ENCODE data around the gene TPRG1L. TPM values are rescaled to one million over a fixed set of nuclear protein-coding genes. Genes with fewer than 3 reads are reported as not detected.

The TPRG1L gene
- total and polyA plus RNA-seq, 10 of the 15 experiments (the other 5 are each of a cell fraction or from before 2014, with no cell fraction given), result 1.5 to 16.5 (median 8.0) TPM

DNA sequence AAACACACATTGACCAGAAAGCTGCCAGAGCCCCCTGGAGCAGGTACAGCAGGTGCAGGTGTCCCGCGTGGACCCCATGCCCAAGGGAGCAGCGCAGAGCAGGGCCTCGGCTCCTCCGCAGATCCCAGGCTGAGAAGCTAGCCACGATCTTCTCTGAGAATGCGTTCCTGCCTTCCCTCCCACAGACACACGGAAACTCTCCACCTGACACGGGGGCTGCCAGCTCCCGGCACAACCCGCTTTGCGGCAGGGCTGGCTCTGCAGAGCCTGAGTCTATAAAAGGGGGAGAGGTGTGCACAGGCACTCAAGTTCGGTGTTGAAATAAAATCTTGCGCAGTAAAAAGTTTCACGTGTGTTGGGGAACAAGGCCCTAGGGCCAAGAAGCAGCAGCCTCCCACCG, 23.1 kb upstream of the TPRG1L start:
- no peaks in the 10 kb centered on the region for H3K9me3 ChIP-seq (replicated peaks; ENCODE audit: control insufficient read depth, insufficient read depth, low read length)
- WGBS (ENCODE audit: insufficient coverage, insufficient replicate concordance, low lambda C conversion rate, missing lambda C conversion rate), result 45% methylated on average over 16 of the region's 16 CpGs
- H3K4me2 ChIP-seq (ENCODE audit: control insufficient read depth, insufficient read depth), result no peak overlapping the region
- H3K9ac ChIP-seq (ENCODE audit: control insufficient read depth, insufficient read depth, low read length), result no peak overlapping the region
- H3K27me3 ChIP-seq (replicated peaks in 1 of 2; ENCODE audit: control insufficient read depth in 2 of 2, insufficient read depth in 2 of 2, low read length in 1 of 2), result no peaks in the 10 kb centered on the region; a peak in 1 of 4 replicates
- H4K20me1 ChIP-seq (ENCODE audit: control insufficient read depth, insufficient read depth), result no peaks in the 10 kb centered on the region
- ChIA-PET RAD21 (ENCODE audit: unreplicated experiment) (no interaction called here), CTCF (no interaction called here), SMC1A (ENCODE audit: uncharacterized antibody, unreplicated experiment) (no interaction called here), POLR2A (no interaction called here)
- FAIRE-seq (no peak), ATAC-seq (no peak), DNase-seq (ENCODE audit: low read depth, low spot score) (no peak)
- in situ Hi-C loops (cut with MboI) (no loop called here), intact Hi-C loops (cut with micrococcal nuclease; ENCODE audit: unreplicated experiment) (no loop called here)
- BruUV-seq (replicated peaks), result no TSS peak
- H3K4me3 ChIP-seq, result no peak overlapping the region
- no peak overlapping the region for H2AFZ ChIP-seq (ENCODE audit: control insufficient read depth, low read depth, low read length)
- no peak overlapping the region for H3K27ac ChIP-seq (ENCODE audit: control insufficient read depth, insufficient read depth)
- H3K79me2 ChIP-seq (ENCODE audit: control insufficient read depth, insufficient read depth, low read length), result no peaks in the 10 kb centered on the region
- no peaks in the 10 kb centered on the region for H3K36me3 ChIP-seq (ENCODE audit: control insufficient read depth in 2 of 2, insufficient read depth in 2 of 2, low read length in 1 of 2)
- 0 out of 2 replicates have a peak, but pooled peaks cover 4% of the 10 kb centered on the region for H3K4me1 ChIP-seq (ENCODE audit: control insufficient read depth, insufficient read depth, low read length)
- TF ChIP-seq BMI1 (IDR thresholded peaks at IDR 0.05; ENCODE audit: borderline replicate concordance), result no peak
- TF ChIP-seq, protein P1, sequence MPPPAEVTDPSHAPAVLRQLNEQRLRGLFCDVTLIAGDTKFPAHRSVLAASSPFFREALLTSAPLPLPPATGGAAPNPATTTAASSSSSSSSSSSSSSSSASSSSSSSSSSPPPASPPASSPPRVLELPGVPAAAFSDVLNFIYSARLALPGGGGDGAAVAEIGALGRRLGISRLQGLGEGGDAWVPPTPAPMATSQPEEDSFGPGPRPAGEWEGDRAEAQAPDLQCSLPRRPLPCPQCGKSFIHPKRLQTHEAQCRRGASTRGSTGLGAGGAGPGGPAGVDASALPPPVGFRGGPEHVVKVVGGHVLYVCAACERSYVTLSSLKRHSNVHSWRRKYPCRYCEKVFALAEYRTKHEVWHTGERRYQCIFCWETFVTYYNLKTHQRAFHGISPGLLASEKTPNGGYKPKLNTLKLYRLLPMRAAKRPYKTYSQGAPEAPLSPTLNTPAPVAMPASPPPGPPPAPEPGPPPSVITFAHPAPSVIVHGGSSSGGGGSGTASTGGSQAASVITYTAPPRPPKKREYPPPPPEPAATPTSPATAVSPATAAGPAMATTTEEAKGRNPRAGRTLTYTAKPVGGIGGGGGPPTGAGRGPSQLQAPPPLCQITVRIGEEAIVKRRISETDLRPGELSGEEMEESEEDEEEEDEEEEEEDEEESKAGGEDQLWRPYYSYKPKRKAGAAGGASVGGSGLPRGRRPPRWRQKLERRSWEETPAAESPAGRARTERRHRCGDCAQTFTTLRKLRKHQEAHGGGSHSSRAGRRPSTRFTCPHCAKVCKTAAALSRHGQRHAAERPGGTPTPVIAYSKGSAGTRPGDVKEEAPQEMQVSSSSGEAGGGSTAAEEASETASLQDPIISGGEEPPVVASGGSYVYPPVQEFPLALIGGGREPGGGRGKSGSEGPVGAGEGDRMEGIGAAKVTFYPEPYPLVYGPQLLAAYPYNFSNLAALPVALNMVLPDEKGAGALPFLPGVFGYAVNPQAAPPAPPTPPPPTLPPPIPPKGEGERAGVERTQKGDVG (CRISPR knock-in tag; IDR thresholded peaks at IDR 0.05), result no peak
- no peak for TF ChIP-seq NFYA (IDR thresholded peaks at IDR 0.05; ENCODE audit: borderline replicate concordance, low read depth, low read length)
- TF ChIP-seq NFYB (IDR thresholded peaks at IDR 0.05; ENCODE audit: insufficient read depth, low read depth, low read length), result no peak
- TF ChIP-seq, protein P2, sequence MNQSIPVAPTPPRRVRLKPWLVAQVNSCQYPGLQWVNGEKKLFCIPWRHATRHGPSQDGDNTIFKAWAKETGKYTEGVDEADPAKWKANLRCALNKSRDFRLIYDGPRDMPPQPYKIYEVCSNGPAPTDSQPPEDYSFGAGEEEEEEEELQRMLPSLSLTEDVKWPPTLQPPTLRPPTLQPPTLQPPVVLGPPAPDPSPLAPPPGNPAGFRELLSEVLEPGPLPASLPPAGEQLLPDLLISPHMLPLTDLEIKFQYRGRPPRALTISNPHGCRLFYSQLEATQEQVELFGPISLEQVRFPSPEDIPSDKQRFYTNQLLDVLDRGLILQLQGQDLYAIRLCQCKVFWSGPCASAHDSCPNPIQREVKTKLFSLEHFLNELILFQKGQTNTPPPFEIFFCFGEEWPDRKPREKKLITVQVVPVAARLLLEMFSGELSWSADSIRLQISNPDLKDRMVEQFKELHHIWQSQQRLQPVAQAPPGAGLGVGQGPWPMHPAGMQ (IDR thresholded peaks at IDR 0.05; ENCODE audit: borderline replicate concordance), result no peak
- TF ChIP-seq EED (IDR thresholded peaks at IDR 0.05; ENCODE audit: low read depth), result no peak
- no peak for TF ChIP-seq STAT3 (IDR thresholded peaks at IDR 0.05; ENCODE audit: low read depth, low read length)
- TF ChIP-seq ZBED1 (IDR thresholded peaks at IDR 0.05; ENCODE audit: borderline replicate concordance), result no peak
- no peak for TF ChIP-seq RUNX3 (IDR thresholded peaks at IDR 0.05; ENCODE audit: low read length)
- no peak for TF ChIP-seq HDAC2 (IDR thresholded peaks at IDR 0.05)
- TF ChIP-seq RCOR1 (conservative IDR thresholded peaks at IDR 0.05; ENCODE audit: low read depth, low read length), result no peak
- TF ChIP-seq, protein P3, sequence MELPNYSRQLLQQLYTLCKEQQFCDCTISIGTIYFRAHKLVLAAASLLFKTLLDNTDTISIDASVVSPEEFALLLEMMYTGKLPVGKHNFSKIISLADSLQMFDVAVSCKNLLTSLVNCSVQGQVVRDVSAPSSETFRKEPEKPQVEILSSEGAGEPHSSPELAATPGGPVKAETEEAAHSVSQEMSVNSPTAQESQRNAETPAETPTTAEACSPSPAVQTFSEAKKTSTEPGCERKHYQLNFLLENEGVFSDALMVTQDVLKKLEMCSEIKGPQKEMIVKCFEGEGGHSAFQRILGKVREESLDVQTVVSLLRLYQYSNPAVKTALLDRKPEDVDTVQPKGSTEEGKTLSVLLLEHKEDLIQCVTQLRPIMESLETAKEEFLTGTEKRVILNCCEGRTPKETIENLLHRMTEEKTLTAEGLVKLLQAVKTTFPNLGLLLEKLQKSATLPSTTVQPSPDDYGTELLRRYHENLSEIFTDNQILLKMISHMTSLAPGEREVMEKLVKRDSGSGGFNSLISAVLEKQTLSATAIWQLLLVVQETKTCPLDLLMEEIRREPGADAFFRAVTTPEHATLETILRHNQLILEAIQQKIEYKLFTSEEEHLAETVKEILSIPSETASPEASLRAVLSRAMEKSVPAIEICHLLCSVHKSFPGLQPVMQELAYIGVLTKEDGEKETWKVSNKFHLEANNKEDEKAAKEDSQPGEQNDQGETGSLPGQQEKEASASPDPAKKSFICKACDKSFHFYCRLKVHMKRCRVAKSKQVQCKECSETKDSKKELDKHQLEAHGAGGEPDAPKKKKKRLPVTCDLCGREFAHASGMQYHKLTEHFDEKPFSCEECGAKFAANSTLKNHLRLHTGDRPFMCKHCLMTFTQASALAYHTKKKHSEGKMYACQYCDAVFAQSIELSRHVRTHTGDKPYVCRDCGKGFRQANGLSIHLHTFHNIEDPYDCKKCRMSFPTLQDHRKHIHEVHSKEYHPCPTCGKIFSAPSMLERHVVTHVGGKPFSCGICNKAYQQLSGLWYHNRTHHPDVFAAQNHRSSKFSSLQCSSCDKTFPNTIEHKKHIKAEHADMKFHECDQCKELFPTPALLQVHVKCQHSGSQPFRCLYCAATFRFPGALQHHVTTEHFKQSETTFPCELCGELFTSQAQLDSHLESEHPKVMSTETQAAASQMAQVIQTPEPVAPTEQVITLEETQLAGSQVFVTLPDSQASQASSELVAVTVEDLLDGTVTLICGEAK (IDR thresholded peaks at IDR 0.05; ENCODE audit: borderline replicate concordance), result no peak
- no peak for TF ChIP-seq NFIC (IDR thresholded peaks at IDR 0.05; ENCODE audit: low read depth, low read length)
- TF ChIP-seq ZNF217 (IDR thresholded peaks at IDR 0.05), result no peak
- TF ChIP-seq MXI1 (IDR thresholded peaks at IDR 0.05; ENCODE audit: low read depth, low read length), result no peak
- TF ChIP-seq TBL1XR1 (IDR thresholded peaks at IDR 0.05; ENCODE audit: low read depth, low read length), result no peak
- TF ChIP-seq CEBPB (IDR thresholded peaks at IDR 0.05; ENCODE audit: borderline replicate concordance in 1 of 2, low read depth in 2 of 2, low read length in 2 of 2), result no peak
- no peak for TF ChIP-seq CBX3 (IDR thresholded peaks at IDR 0.05; ENCODE audit: borderline replicate concordance, low read depth)

Data from GM12878 (cell line).